Measurements from ENCODE around the gene C1orf116.

The C1orf116 gene

GRCh38 chr1:207032528-207033017 lies at the start of gene C1orf116:
TSS of gene C1orf116 (minus strand) at chr1:207032756. CDS start at chr1:207027598, 5,158 bp downstream.
- no peak for DNase-seq (ENCODE audit: low read depth)

DNA sequence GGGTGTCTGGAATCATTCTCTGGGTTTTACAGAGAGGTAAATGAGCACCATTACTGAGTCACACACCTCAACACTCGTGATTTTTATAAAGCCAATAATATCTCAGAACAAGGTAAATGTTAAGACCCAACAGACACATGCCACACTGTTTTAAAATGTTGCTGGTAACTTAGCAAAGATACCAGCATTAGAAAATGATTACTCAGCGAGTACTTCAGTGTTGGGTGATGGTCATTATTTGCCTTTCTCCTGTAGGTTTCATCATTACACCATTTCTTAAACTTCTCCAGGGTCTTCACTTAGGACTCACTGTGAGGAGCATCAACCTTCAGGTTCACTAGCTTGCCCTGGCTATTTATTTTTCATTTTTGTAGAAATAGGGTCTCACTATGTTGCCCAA lies 49.2 kb upstream of the C1orf116 start:
- DNase-seq (ENCODE audit: low read depth): no peak

GRCh38 chr1:207081088-207081487 lies 48.5 kb upstream of the C1orf116 start:
- no peak for DNase-seq (ENCODE audit: low read depth)

DNA sequence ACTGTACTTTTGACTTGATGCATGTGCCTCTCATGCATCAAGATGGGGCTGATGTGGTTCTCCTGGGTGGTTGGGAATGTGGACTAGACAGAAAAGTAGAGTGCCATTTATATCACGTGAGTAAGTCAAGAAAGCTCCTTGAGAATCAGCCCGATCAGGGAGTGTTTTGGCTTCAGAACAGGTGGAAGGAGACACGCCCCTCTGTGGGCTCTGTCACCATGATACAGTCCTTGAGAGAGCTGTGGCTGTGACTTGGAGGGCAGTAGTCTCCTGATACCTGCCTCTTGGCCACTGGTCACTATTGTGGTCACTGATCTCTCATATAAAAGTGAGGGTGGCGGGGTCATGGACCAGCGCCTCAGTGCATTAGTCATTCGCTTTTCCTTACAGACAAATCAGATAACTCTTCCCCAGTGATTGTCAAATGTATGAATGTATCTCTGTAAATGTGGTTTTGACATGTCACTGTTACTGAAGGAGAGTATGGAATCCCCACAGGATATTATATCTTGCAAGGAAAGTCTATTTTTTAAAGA lies 47.2 kb upstream of the C1orf116 start:
- DNase-seq (ENCODE audit: low read depth): no peak

DNA sequence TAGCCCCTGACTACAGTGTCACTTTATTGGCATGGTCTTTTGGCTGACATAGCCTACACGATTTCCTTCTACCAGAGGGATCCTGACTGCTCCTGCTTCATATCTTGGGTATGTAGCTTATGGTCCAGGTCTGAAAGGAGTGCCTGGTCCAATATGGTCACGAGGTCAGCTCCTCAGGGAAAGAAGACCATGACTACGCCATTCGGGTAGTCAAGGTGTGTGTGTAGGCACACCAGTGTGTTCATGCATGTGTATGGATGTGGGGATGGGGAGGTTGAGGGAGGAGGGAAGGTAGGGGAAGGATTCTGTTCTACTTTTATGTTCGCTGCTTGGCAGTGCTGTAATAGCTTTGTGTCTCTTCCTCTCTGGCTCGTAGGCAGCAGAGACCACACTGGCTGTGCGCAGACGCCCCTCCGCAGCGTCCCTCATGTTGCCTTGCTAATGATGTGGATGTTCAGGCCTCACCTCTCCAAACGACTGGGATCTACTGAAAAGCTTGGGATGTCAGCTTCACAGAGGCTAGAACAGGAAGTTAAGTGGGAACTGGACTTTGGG lies 46.1 kb upstream of the C1orf116 start:
- no peak for DNase-seq (ENCODE audit: low read depth)

DNA sequence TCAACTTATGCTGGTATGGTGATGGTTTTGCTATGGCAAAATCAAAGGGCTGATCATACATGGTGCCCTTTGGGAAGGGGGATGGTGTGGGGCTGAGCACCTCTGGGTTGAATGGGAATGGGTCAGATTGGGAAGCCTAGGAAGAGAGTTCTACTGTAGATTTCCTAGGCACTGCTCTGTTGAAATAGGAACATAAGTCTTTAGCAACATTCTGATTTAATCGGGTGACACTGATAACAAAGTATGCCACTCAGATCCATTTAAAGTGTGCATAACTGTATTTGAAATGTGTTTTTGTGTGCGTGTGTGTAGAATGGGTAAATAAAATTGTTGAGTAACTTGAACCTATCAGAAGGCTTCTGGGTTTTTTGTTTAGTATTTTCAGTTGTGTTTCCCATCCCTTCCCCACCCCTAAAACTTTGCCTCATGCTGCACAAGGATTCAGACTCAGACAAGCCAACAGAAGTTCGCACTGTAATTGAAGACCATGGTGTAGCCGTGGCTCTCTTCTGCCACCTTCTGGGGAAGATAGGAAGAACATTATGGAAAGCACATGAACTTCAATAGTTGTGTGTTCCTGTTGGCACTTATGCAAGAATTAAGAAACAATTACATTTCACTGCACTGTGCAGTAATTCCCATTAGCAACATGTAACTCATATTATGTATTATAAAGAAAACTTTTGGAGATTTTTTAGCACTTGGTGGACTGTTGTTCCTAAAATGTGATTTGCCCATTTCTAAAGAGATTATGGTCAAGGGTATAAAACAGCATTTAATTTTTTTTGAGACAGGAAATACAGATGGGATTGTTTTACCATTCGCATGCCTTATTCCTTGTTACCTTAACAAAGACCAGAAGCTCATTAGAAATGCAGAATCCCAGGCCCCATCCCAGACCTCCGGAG lies 45.2 kb upstream of the C1orf116 start:
- DNase-seq (ENCODE audit: low read depth): peak; percentile 45

DNA sequence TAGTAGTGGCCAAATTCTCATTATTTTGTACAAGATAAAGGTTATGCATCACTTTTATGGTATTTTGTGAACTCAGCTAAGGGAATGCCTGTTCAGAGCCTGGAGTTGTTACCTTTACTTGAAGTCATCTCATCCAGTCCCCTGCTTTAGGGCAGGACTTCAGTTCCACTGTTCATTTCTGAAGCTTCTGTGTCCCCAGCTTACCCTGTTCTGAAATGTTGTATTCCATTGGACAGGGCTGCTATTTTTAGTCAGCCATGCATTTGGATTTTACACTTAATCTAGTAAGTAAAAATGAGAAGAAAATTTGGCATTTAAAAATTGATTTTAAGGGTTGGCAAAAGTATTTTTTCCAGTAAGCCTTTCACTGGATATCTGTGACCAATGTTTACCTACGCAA lies 44.5 kb upstream of the C1orf116 start:
- no peak for DNase-seq (ENCODE audit: low read depth)

- DNase-seq (ENCODE audit: low read depth): no peak
Observed at GRCh38 chr1:207076181-207076955, 43.8 kb upstream of the C1orf116 start.

GRCh38 chr1:207073906-207074820 lies 41.6 kb upstream of the C1orf116 start:
- DNase-seq (ENCODE audit: low read depth): no peak

DNA sequence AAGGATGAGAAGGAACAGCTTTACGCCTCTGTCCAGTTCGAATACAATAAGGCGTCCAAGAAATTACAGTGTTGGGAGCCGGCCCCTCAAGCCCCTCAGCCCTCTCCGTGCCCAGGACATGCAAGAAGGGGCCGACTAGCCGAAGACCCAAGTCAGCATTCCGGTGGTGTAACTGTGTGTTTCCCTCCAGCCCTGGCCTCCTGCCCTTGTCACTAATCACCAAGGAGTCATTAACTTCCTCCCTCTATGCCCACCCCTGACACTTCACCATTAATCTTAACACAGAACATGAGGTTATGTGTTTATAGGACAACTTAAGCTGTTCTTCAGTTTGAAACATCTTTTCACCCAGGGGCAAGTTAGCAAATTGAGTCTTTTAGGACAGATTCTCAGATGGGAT lies 39.7 kb upstream of the C1orf116 start:
- no peak for DNase-seq (ENCODE audit: low read depth)

GRCh38 chr1:207071426-207071825 lies 38.9 kb upstream of the C1orf116 start:
- DNase-seq (ENCODE audit: low read depth): no peak

GRCh38 chr1:207070811-207071210 lies 38.3 kb upstream of the C1orf116 start:
- DNase-seq (ENCODE audit: low read depth): no peak

GRCh38 chr1:207069858-207070506 lies 37.4 kb upstream of the C1orf116 start:
- DNase-seq (ENCODE audit: low read depth): no peak

DNA sequence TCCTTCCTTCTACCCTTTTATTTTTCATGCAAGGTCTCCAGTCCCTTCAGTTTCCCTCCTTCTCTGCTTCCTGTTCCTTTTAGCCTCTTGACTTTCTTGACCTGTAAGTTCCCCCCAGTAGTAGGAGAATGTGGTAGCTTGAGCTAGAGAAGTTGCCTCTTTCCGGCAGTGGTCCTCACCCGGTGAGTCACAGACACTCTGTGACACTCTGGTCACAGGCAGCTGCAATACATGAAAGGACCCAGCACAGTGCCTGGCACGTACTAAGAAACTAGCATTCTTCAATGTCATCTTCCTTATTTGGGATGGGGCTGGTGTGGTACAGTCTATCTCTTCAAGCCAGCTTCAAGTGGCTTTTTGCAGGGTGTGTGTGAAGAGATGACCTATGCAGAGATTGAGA lies 36.5 kb upstream of the C1orf116 start:
- DNase-seq (ENCODE audit: low read depth): no peak

DNA sequence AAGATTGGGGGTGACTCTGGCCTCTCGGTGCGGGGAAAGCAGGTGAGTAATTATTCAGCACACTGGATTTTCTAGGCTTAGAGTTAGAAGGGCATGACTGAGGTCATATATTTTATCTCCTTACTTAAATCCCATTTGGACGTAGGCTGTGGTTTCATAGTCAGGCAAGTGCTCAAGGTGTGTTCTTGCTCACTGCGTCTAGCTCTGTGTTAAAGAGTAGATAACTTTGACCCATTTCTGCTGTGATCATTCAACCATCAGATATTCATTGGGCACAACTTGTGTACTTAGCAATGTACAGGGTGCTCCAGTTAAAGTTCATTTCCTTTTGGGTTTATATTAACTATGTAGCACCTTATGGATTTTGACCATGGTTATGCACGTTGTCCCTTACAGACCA lies 35.1 kb upstream of the C1orf116 start:
- no peak for DNase-seq (ENCODE audit: low read depth)

DNA sequence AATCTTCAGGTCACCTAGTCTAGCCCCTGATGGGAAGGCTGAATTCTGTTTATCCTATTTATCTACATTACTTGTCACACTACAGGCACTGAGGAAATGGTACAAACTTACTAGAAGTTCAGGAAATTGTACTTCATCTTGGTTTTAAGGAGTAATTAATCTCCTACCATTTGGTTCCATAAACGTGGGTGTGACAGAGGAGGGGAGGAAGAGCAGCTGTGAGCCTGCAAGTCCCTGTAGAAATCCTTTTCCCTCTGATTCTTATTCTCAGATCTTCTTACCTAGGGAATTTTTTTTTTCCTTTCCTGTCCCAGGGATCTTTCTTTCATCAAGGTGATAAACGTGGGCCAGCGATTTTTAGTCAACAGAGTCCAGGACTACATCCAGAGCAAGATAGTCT lies 34.6 kb upstream of the C1orf116 start:
- no peak for DNase-seq (ENCODE audit: low read depth)

- DNase-seq (ENCODE audit: low read depth): no peak
Observed at GRCh38 chr1:207064561-207064960, 32.0 kb upstream of the C1orf116 start.

DNA sequence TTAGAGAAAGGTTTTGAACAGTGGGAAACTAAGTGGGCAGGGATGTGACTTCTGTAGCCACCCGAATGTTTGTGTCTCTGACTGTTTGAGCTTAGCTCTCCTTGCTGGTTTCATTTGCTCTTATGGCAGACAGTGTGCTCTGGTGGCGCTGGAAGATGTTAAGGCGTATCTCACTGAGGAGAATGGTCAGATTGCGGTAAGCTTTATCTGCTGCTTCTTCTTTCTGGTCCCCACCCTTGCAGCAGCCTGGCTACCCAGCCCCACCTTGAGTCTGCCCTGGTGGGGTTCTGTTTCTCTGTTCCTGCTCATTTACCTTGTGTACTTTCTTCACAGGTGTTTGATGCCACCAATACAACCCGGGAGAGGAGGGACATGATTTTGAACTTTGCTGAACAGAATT lies 30.5 kb upstream of the C1orf116 start:
- no peak for DNase-seq (ENCODE audit: low read depth)

DNA sequence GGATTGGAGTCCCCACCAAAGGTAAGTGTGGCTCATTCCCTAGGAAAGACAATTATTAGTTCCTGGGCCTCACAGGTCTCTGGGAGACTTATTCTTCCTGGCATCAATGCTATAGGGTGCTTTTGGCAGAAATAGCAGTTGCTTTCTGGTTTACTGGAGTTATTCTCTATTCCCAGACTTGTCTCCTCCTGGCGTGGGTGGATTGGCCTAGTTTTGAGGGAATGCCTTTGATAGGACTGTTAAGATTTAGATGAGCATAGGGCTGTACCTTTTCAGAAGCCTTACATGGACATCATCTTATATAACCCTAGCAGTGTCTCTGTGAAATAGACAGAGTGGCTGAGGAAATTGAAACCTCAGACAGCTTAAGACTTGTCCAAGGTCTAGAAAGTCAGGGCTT lies 29.5 kb upstream of the C1orf116 start:
- DNase-seq (ENCODE audit: low read depth): no peak

GRCh38 chr1:207060596-207060995 lies 28.0 kb upstream of the C1orf116 start:
- no peak for DNase-seq (ENCODE audit: low read depth)

DNA sequence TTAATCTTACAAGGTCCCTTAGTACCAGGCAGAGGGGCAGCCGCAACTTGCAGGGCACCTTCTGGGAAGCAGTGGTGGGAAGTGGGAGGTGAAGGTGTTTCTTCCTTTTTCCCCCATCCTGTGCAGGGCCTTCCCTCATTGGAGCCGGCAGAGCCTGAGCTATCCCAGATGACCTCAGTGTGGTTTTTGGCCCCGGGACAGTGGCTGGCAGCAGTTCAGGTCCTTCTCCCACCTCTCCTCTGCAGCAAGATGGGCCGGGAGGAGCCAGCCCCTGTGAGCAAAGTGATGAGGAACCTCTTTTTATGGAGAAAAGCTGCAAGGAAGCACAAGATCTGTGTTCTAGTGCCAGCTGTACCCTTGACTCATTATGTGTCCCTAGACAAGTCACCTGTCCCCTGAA lies 27.3 kb upstream of the C1orf116 start:
- no peak for DNase-seq (ENCODE audit: low read depth)

All from activated T-cell treated with anti-CD3 and anti-CD28 coated beads for 1 hour (primary cell).